ENCODE measurements around the gene RAD51B.

- TF ChIP-seq ZNF274 (IDR thresholded peaks at IDR 0.05; ENCODE audit: low read depth, low read length) (no peak), YY1 (IDR thresholded peaks at IDR 0.05; ENCODE audit: insufficient read depth, insufficient read length) (no peak)
Measured at GRCh38 chr14:67994531-67994930, 175.0 kb downstream of the RAD51B start.
